Measurements from ENCODE around the gene TMC6.

- TF ChIP-seq CTCF (IDR thresholded peaks at IDR 0.05) (no peak), REST (IDR thresholded peaks at IDR 0.05; ENCODE audit: insufficient read depth in 1 of 2, low read depth in 2 of 2, low read length in 1 of 2) (no peak)
Observed at GRCh38 chr17:78062596-78062995, 66.0 kb downstream of the TMC6 start.
